Adrenal gland (tissue), 12 donors: ENCODE measurements around the gene FHOD3. TPM values are rescaled to one million over a fixed set of nuclear protein-coding genes. Genes with fewer than 3 reads are reported as not detected.

Source experiments
- DNase-seq, 7 donors: peaks; one replicate each; pipeline ENCODE4 v3.0.0-alpha.2; 2019 to 2020
- H3K27ac ChIP-seq, 5 donors: fragments of 200-600 bp; sonication (generic) in 4 of 5; 1 replicate in 3 of 5; 2 replicates in 2 of 5; pipeline versions ENCODE4 v1.5.1 to v1.8.0; 2016 to 2020; ENCODE audit warnings: mild to moderate bottlenecking in 1 of 5
- H3K27me3 ChIP-seq: fragments of 200-600 bp; 2 replicates; pipeline ENCODE4 v1.8.0; 2021
- H3K36me3 ChIP-seq, 2 donors: fragments of 200-600 bp; replicated peaks in 1 of 2; 1 replicate in 1 of 2; 2 replicates in 1 of 2; pipeline versions ENCODE4 v1.5.1 to v1.8.0; 2018 to 2022
- H3K4me1 ChIP-seq, 2 donors: fragments of 200-600 bp; replicated peaks in 1 of 2; 1 replicate in 1 of 2; 2 replicates in 1 of 2; pipeline versions ENCODE4 v1.5.1 to v1.8.0; 2018 to 2021
- H3K4me3 ChIP-seq, 4 donors: fragments of 200-600 bp; sonication (generic) in 3 of 4; one replicate each; pipeline ENCODE4 v1.5.1; 2016 to 2018
- H3K9me3 ChIP-seq, 3 donors: fragments of 200-600 bp; sonication (generic) in 1 of 3; replicated peaks in 1 of 3; 1 replicate in 2 of 3; 2 replicates in 1 of 3; pipeline versions ENCODE4 v1.5.1 to v1.8.0; 2016 to 2021
- POLR2A ChIP-seq, 2 donors: fragments of 450-650 bp; IDR thresholded peaks; one replicate each; pipeline ENCODE4 v1.6.1; 2017; ENCODE audit warnings: antibody characterized with exemption in 2 of 2, mild to moderate bottlenecking in 2 of 2, moderate library complexity in 1 of 2
- WGBS, 4 donors: extraction: QIAGEN DNeasy Blood & Tissue Kit in 2 of 4; methylation state at CpG; one replicate each; pipeline versions ENCODE4 v1.1.5 to v1.1.7; 2013 to 2017; 5-methylcytosine and 5-hydroxymethylcytosine counted together
- intact Hi-C, 2 donors: fragments of 100-400 bp; cut with DNase I; formaldehyde crosslinking; loops; one replicate each; pipeline versions ENCODE4 v1.14.1 to v1.15.0; 2022 to 2023
- polyA plus RNA-seq, 3 donors: library from polyadenylated mRNA; stranded (reverse); fragments of 200-250 nt in 2 of 3; fragments of 350-450 nt in 1 of 3; fragmentation: Illumina TruSeq in 1 of 3; extraction: RNeasy Lipid Tissue Mini Kit (QIAGEN cat#74804) in 1 of 3; gene quantifications; one replicate each; pipeline ENCODE4 v1.2.3, GENCODE V29; 2013 to 2014
- total RNA-seq, 9 donors: library from RNA; depleted of rRNA in 4 of 9; stranded (reverse); fragments of >200 nt in 4 of 9; fragments of 120-200 nt in 1 of 9; fragmentation: NEBNext Ultra II Directional in 1 of 9; extraction: Animal tissue kit (Norgen Biotek cat#: 25700) in 1 of 9; gene quantifications; one replicate each; pipeline versions ENCODE4 v1.1.0 to v1.2.4, GENCODE V29; 2013 to 2023
- TF ChIP-seq, protein P1 (sequence below), 6 experiments: fragments of 450-650 bp in 4 of 6; fragments of 200-600 bp in 2 of 6; sonication (generic) in 1 of 6; IDR thresholded peaks; 1 replicate in 5 of 6; 2 replicates in 1 of 6; pipeline versions ENCODE4 v1.5.1 to v1.8.0; 2016 to 2021; ENCODE audit warnings: antibody characterized with exemption in 6 of 6, mild to moderate bottlenecking in 2 of 6, moderate library complexity in 1 of 6
- donor health status: healthy with polysubstance abuse.
- donor health status: Bipolar disorder and iron deficiency.
- donor health status: DM: yes; HTN: yes; CAD: no.
- donor health status: DM: no; HTN: no; CAD: no.
- donor health status: DM: no; HTN: no; CAD: no.
- donor health status: DM: yes; HTN: yes; CAD: no.

The FHOD3 gene
- total and polyA plus RNA-seq, 12 donors: 17.5 to 87.9 (median 48.5) TPM

DNA sequence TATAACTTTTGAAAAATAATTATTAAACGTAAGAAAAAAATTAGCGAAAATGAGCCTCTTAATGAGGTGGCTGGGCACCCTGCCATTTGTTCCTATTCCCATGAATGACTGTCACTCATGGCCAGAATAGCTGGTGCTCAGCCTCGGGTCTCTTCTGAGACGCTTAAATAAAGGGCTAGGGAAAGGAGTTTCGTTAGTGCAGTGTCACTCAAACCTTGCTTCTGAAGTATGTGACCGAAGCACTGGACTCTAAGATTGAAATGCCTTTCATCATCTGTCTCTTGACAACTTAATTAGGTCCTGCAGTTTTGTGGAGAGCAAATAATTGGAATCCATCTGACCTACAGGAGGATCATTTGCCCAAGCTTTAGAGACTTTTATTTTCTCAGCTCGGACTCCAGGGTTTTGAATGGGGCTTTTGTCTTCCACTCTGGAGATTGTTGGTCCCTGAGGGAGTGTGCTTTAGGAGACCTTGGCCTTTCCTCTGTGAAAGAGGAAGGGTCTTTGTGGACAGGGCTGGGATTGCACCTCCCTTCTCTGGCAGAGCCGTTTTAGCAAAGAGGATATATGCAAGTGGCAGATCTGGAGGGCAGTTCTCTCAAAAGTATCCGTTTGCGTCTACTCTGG, 42.3 kb upstream of the FHOD3 start:
- no peaks in the 10 kb centered on the region for H3K4me1 ChIP-seq
- H3K27ac ChIP-seq: no peak overlapping the region
- H3K27me3 ChIP-seq: no peaks in the 10 kb centered on the region
- DNase-seq: no peak
- no peak overlapping the region for H3K4me3 ChIP-seq
- WGBS, 4 donors: 80 to 85% (median 85%) methylated on average over 10 of the region's 10 CpGs
- H3K9me3 ChIP-seq: no peaks in the 10 kb centered on the region
- peaks cover 0 to 12% of the 10 kb centered on the region in 2 donors for H3K36me3 ChIP-seq
- TF ChIP-seq POLR2A (IDR thresholded peaks at IDR 0.05): no peak
- TF ChIP-seq, protein P1, sequence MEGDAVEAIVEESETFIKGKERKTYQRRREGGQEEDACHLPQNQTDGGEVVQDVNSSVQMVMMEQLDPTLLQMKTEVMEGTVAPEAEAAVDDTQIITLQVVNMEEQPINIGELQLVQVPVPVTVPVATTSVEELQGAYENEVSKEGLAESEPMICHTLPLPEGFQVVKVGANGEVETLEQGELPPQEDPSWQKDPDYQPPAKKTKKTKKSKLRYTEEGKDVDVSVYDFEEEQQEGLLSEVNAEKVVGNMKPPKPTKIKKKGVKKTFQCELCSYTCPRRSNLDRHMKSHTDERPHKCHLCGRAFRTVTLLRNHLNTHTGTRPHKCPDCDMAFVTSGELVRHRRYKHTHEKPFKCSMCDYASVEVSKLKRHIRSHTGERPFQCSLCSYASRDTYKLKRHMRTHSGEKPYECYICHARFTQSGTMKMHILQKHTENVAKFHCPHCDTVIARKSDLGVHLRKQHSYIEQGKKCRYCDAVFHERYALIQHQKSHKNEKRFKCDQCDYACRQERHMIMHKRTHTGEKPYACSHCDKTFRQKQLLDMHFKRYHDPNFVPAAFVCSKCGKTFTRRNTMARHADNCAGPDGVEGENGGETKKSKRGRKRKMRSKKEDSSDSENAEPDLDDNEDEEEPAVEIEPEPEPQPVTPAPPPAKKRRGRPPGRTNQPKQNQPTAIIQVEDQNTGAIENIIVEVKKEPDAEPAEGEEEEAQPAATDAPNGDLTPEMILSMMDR (IDR thresholded peaks at IDR 0.05): no peak
- intact Hi-C loops: no loop called here

DNA sequence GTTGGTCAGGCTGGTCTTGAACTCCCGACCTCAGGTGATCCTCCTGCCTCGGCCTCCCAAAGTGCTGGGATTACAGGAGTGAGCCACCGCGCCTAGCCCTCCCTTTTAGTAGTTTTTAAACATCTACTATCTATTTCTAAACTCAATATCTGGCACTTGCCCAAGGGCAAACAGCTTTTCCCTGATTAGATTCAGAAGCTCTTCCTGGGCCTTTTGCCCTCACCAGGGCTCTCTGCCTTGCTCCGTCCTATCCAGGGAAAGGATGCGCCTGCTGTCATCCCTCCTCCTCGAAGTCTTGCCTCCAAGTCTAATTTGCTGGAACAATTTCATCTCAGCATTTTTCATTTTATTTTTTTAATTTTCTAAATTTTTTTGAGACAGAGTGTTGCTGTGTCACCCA, 41.4 kb upstream of the FHOD3 start:
- no peak for TF ChIP-seq POLR2A (IDR thresholded peaks at IDR 0.05)
- TF ChIP-seq, protein P1 (IDR thresholded peaks at IDR 0.05): no peak
- Histone ChIP-seq H3K27ac (no peak overlapping the region), H3K4me3 (no peak overlapping the region), H3K36me3 (peaks cover 0 to 11% of the 10 kb centered on the region in 2 donors), H3K27me3 (no peaks in the 10 kb centered on the region), H3K9me3 (no peaks in the 10 kb centered on the region), H3K4me1 (no peaks in the 10 kb centered on the region)
- WGBS, 4 donors: 87 to 89% (median 87%) methylated on average over 7 of the region's 7 CpGs
- intact Hi-C loops: no loop called here
- peak in 1 of 7 donors; percentile 44 for DNase-seq

DNA sequence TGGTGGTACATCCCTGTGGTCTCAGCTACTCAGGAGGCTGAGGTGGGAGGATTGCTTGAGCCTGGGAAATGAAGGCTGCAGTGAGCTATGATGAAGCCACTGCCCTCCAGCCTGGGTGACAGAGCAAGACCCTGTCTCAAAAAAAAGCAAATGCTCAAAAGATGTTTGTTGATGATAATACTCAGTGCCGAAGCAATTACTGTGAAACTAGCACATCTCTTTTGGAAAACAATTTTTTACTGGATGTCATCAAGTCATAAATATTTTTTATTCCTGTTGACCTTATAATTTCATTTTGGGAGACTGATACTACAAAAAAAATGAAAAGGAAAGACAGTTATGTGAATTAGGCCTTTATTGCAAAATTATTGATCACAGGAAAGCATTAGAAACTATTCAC, 34.5 kb upstream of the FHOD3 start:
- WGBS, 4 donors: 91 to 97% (median 95%) methylated on average over 1 of the region's 1 CpG
- no peak for DNase-seq
- Histone ChIP-seq H3K27ac (no peak overlapping the region), H3K4me1 (peaks cover 0 to 8% of the 10 kb centered on the region in 2 donors), H3K36me3 (no peaks in the 10 kb centered on the region), H3K27me3 (no peaks in the 10 kb centered on the region), H3K4me3 (no peak overlapping the region), H3K9me3 (no peaks in the 10 kb centered on the region)
- intact Hi-C loops: loop anchor here in 1 of 2 donors (10.0 kb wide), 1 partner anchor 58 kb away; no protein-coding TSS in a partner anchor
- no peak for TF ChIP-seq POLR2A (IDR thresholded peaks at IDR 0.05)
- TF ChIP-seq, protein P1 (IDR thresholded peaks at IDR 0.05): no peak

DNA sequence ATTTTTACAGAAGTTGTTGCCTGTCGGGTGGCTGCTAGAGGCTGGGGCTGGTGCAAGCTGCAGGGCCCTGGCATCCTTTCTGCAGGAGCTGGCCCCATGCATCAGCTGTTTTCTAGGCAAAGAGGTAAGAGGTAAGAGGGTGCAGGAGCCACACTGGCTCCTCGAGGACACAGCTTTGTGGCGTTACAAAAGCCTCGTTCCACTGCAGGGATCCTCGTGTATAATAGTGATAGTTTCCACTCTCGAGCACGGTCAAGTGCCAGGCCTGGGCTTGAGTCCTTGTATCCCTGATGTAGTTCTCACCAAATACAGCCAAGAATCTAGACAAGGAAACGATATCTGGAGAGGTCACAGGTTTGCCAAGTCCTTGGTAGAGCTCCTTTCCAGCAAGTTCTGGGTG, 33.2 kb upstream of the FHOD3 start:
- H3K4me3 ChIP-seq: no peak overlapping the region
- peaks cover 0 to 4% of the 10 kb centered on the region in 2 donors for H3K36me3 ChIP-seq
- TF ChIP-seq, protein P1 (IDR thresholded peaks at IDR 0.05): no peak
- TF ChIP-seq POLR2A (IDR thresholded peaks at IDR 0.05): no peak
- H3K27ac ChIP-seq: no peak overlapping the region
- no peaks in the 10 kb centered on the region for H3K27me3 ChIP-seq
- intact Hi-C loops: loop anchor here in 1 of 2 donors (10.0 kb wide), 1 partner anchor 59 kb away; no protein-coding TSS in a partner anchor
- no peaks in the 10 kb centered on the region for H3K9me3 ChIP-seq
- WGBS, 4 donors: 89 to 93% (median 90%) methylated on average over 8 of the region's 8 CpGs
- peaks cover 0 to 8% of the 10 kb centered on the region in 2 donors for H3K4me1 ChIP-seq
- DNase-seq: no peak
